Ishikawa (cell line): ENCODE data around the gene SPATC1L.

Experiments
- CEBPB ChIP-seq: IDR thresholded peaks from 2 replicates; pipeline ENCODE4 v1.6.1; 2012
- CREB1 ChIP-seq: IDR thresholded peaks from 2 replicates; pipeline ENCODE4 v1.6.1; 2012; ENCODE audit warnings: low read depth
- EGR1 ChIP-seq: IDR thresholded peaks from 2 replicates; pipeline ENCODE4 v1.6.1; 2012
- EP300 ChIP-seq: IDR thresholded peaks from 2 replicates; pipeline ENCODE4 v1.6.1; 2012; ENCODE audit warnings: borderline replicate concordance
- FOXM1 ChIP-seq: IDR thresholded peaks from 2 replicates; pipeline ENCODE4 v1.6.1; 2012; ENCODE audit warnings: low read depth, borderline replicate concordance
- MAX ChIP-seq: IDR thresholded peaks from 2 replicates; pipeline ENCODE4 v1.6.1; 2012
- NFIC ChIP-seq: IDR thresholded peaks from 2 replicates; pipeline ENCODE4 v1.6.1; 2012
- RAD21 ChIP-seq: IDR thresholded peaks from 2 replicates; pipeline ENCODE4 v1.6.1; 2012; ENCODE audit warnings: low read depth
- REST ChIP-seq: IDR thresholded peaks from 2 replicates; pipeline ENCODE4 v1.6.1; 2012; ENCODE audit warnings: low read depth, mild to moderate bottlenecking
- TAF1 ChIP-seq: IDR thresholded peaks from 2 replicates; pipeline ENCODE4 v1.6.1; 2012; ENCODE audit warnings: low read depth, mild to moderate bottlenecking
- TCF12 ChIP-seq: IDR thresholded peaks from 2 replicates; pipeline ENCODE4 v1.6.1; 2012; ENCODE audit warnings: low read depth
- TEAD4 ChIP-seq: IDR thresholded peaks from 2 replicates; pipeline ENCODE4 v1.6.1; 2012
- USF1 ChIP-seq: IDR thresholded peaks from 2 replicates; pipeline ENCODE4 v1.6.1; 2012
- YY1 ChIP-seq: IDR thresholded peaks from 2 replicates; pipeline ENCODE4 v1.6.1; 2012; ENCODE audit warnings: low read depth
- ZBTB7A ChIP-seq: IDR thresholded peaks from 2 replicates; pipeline ENCODE4 v1.6.1; 2012; ENCODE audit warnings: low read depth

The SPATC1L gene

GRCh38 chr21:46173573-46173972, 10.7 kb downstream of the SPATC1L start:
- no peak for TF ChIP-seq YY1
- no peak for TF ChIP-seq CREB1
- no peak for TF ChIP-seq RAD21
- TF ChIP-seq USF1: no peak
- no peak for TF ChIP-seq MAX
- TF ChIP-seq TEAD4: no peak
- no peak for TF ChIP-seq TAF1
- TF ChIP-seq REST: no peak
- TF ChIP-seq EGR1: no peak
- TF ChIP-seq NFIC: no peak
- no peak for TF ChIP-seq ZBTB7A
- TF ChIP-seq FOXM1: no peak

GRCh38 chr21:46172863-46173528, 11.3 kb downstream of the SPATC1L start:
- TF ChIP-seq EGR1: no peak
- no peak for TF ChIP-seq YY1
- no peak for TF ChIP-seq TAF1
- no peak for TF ChIP-seq TCF12
- no peak for TF ChIP-seq EP300
- no peak for TF ChIP-seq TEAD4
- no peak for TF ChIP-seq MAX
- no peak for TF ChIP-seq CREB1
- TF ChIP-seq CEBPB: no peak

- TF ChIP-seq EGR1 (no peak), NFIC (no peak), CREB1 (no peak), RAD21 (no peak), REST (no peak), FOXM1 (no peak), MAX (no peak)
Observed at GRCh38 chr21:46171996-46172862, 12.0 kb downstream of the SPATC1L start.

GRCh38 chr21:46171585-46171984, 12.7 kb downstream of the SPATC1L start:
- TF ChIP-seq NFIC (no peak), RAD21 (no peak), TCF12 (no peak), REST (no peak), FOXM1 (no peak), MAX (no peak), YY1 (no peak), USF1 (no peak), ZBTB7A (no peak), CEBPB (no peak), CREB1 (no peak), EP300 (no peak), TAF1 (no peak), TEAD4 (no peak), EGR1 (no peak)
